ENCODE results near the gene ARL3. TPM values are rescaled to one million over a fixed set of nuclear protein-coding genes. Genes with fewer than 3 reads are reported as not detected.

The ARL3 gene
- total RNA-seq, 1 donor from 2014 or later, result 34.6 TPM

DNA sequence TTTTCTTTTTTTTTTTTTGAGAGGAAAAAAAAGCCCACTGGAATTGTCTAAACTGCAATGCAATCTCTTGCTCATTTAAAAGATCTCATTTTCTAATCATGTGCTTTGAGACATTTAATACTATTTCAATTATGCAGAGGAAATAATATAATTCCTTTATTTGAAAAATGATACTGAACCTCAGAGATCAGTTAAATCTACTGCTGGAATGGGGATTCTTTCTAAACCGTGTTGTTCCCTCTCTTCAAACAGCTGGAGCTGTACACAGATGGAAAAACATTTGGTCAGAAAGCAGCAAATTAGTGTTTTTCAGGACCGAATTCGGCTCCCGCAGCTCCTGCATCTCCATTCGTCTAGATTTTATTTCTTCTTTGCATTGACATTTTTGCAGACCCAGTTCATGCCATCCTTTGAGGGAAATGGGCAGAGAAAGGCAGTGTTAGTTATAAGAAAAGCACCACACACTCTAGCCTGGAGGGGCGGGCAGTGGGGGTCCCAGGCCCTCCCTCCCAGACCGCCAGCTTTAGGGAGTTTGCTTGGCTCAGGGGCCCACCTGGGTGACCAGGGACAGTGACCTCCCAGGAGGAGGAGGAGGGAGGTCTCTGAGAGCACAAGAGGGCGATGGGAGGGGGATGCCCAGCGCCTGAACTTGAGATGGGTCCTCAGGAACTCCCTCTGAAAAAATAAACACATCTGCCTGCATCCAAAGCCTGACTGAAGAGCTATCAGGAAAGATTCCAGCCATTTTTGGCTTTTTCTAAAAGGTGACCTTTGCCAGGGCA lies 37.5 kb downstream of the ARL3 start:
- no peak for DNase-seq (ENCODE audit: low read depth, low spot score)
- H3K36me3 Mint-ChIP-seq (ENCODE audit: low read depth), result peaks cover 5% of the 10 kb centered on the region
- H3K27me3 Mint-ChIP-seq (ENCODE audit: low read depth), result no peaks in the 10 kb centered on the region
- H3K9me3 Mint-ChIP-seq, result no peaks in the 10 kb centered on the region
- peak overlapping the region; percentile 84 for H3K4me3 Mint-ChIP-seq
- TF ChIP-seq, protein P1, sequence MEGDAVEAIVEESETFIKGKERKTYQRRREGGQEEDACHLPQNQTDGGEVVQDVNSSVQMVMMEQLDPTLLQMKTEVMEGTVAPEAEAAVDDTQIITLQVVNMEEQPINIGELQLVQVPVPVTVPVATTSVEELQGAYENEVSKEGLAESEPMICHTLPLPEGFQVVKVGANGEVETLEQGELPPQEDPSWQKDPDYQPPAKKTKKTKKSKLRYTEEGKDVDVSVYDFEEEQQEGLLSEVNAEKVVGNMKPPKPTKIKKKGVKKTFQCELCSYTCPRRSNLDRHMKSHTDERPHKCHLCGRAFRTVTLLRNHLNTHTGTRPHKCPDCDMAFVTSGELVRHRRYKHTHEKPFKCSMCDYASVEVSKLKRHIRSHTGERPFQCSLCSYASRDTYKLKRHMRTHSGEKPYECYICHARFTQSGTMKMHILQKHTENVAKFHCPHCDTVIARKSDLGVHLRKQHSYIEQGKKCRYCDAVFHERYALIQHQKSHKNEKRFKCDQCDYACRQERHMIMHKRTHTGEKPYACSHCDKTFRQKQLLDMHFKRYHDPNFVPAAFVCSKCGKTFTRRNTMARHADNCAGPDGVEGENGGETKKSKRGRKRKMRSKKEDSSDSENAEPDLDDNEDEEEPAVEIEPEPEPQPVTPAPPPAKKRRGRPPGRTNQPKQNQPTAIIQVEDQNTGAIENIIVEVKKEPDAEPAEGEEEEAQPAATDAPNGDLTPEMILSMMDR (conservative IDR thresholded peaks at IDR 0.05), result no peak
- peak overlapping the region; percentile 90 for H3K27ac Mint-ChIP-seq (ENCODE audit: unreplicated experiment)
- H3K4me1 Mint-ChIP-seq, result peaks cover 85% of the 10 kb centered on the region

DNA sequence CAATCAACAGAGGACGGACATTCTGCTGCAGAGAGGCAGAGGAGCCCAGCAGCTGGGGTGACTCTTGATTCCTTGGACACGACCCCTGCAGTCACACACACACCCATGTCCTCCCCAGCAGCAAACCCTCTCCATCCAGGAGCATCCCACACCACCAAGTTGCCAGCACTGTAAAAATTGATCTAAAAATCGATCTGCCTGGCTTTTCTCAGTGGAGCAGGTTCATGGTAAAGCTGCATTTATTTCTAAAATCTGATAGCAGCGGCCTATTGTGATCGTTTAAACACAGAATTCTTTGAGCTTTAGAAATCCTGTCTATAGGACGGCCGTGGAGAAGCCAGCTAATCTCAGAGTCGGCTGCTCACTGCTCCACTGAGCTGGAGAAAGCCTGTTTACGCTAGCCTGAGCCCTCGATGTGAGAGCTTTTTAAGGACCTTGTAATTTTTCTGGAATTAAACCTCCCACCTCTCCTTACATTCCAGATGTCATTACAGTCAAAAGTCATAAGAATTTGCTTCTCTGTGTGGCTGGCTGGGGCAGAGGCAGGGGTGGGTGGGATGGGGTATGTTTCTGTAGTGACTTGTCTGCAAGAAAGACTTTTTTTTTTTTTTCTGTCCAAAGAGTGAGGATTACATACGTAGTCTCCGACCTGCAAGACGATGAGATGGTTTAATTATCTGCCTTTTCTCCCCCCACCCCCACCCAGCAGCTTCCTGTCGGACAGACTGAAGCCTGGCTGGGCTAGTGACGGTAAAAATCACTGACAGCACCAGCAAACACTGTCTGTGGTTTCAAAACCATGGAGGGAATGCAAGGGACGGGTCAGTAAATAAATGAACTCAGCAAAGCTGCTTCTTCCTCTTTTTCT lies 38.3 kb downstream of the ARL3 start:
- peaks cover 83% of the 10 kb centered on the region for H3K4me1 Mint-ChIP-seq

DNA sequence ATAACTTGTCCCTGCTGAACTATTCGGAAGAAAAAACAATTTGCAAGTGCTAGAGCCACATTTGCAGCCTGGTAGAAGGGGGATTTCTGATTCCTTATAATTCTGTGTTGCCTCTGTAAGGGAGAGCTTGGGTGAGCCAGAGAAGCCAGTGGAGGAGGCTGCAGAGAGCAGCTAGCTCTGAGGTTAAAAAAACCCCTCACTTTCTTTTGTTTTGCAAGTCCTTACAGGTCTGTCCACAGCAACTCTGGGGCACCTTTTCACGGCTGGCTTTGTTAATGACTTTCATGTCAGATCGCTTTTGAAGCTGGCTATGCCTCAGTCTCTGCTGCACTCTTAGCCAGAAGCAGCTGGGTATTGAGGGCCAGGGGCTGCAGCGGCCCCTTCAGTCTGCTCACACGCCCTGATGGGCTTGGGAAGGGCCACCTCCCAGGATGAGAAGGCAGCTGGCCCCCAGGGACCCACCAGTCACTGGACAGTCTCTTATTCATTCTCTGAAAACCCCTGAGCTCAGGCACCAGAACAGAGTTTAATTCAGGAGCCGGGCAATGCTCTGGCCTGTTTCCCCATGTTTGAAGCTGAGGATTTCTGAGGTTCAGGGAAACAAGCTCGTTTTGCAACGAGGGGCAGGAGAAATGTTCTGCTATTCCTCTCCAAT lies 39.1 kb downstream of the ARL3 start:
- Mint-ChIP-seq H3K4me1 (peaks cover 88% of the 10 kb centered on the region), H3K27ac (ENCODE audit: unreplicated experiment) (peak overlapping the region; percentile 98), H3K4me3 (peak overlapping the region; percentile 84), H3K27me3 (ENCODE audit: low read depth) (no peaks in the 10 kb centered on the region), H3K9me3 (no peaks in the 10 kb centered on the region), H3K36me3 (ENCODE audit: low read depth) (no peaks in the 10 kb centered on the region)
- TF ChIP-seq, protein P1 (conservative IDR thresholded peaks at IDR 0.05), result no peak
- peak; percentile 37 for DNase-seq (ENCODE audit: low read depth, low spot score)

More for the DNA sequence above, 38.3 kb downstream of the ARL3 start:
- TF ChIP-seq, protein P1 (conservative IDR thresholded peaks at IDR 0.05), result no peak
- no peak for DNase-seq (ENCODE audit: low read depth, low spot score)
- Mint-ChIP-seq H3K4me3 (peak overlapping the region; percentile 84), H3K27ac (ENCODE audit: unreplicated experiment) (peak overlapping the region; percentile 98), H3K36me3 (ENCODE audit: low read depth) (no peaks in the 10 kb centered on the region), H3K9me3 (no peaks in the 10 kb centered on the region), H3K27me3 (ENCODE audit: low read depth) (no peaks in the 10 kb centered on the region)

DNA sequence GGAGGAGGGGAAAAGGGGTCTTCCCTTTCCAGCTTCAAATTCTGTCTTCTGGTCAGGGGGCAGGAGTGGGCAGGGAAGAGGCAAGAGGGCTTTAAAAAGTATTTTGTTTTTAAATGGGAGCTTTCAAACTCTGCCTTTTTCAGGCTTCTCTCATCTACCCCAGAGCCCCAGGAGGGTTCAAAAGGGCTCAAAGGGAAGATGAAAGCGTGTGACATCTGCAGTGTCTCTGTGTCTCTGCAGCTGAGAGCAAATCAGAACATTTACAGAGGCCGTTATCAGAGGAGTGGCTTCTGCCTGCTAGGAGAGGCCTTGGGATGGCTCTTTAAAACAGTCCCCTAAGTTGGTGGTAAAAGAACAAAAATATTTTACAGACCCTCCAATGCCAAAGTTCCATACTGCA lies 39.6 kb downstream of the ARL3 start:
- TF ChIP-seq, protein P1 (conservative IDR thresholded peaks at IDR 0.05), result no peak
- H3K27me3 Mint-ChIP-seq (ENCODE audit: low read depth), result no peaks in the 10 kb centered on the region
- H3K4me3 Mint-ChIP-seq, result peak overlapping the region; percentile 84
- H3K9me3 Mint-ChIP-seq, result no peaks in the 10 kb centered on the region
- no peak for DNase-seq (ENCODE audit: low read depth, low spot score)
- peaks cover 86% of the 10 kb centered on the region for H3K4me1 Mint-ChIP-seq
- no peaks in the 10 kb centered on the region for H3K36me3 Mint-ChIP-seq (ENCODE audit: low read depth)
- peak overlapping the region; percentile 98 for H3K27ac Mint-ChIP-seq (ENCODE audit: unreplicated experiment)

DNA sequence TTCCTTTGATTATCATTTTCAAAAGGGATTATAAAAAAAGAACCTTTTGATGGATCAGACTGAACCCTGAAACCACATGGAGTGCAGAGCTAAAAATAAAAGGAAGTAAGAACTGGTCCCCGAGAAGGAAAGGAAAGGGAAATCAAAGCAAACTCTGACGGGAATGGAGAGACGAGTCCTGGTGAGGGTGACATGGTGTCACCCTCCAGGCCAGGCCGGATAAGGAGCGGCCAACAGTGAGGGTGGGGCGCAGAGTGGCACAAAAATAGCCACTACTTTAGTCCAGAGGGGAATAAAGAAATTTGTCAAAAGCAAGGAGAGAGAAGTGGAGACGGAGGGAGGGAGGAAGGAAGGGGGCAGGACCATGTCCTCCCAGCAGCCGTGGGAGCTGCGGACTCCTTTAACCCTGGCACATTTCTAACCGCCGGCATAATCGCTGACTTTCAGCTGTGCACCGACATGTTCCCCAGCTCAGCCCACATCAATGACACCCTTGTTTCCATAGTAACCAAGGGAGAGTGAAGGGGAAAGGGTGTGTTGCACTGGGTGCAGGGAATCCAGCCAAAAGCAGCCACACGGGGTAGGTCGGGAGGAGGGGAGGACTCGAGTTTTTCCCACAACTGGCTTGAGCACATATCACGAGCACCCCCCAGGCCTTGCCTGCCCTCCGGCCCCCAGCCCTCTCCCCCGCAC lies 40.2 kb downstream of the ARL3 start:
- no peaks in the 10 kb centered on the region for H3K9me3 Mint-ChIP-seq
- TF ChIP-seq, protein P1 (conservative IDR thresholded peaks at IDR 0.05), result no peak
- no peaks in the 10 kb centered on the region for H3K36me3 Mint-ChIP-seq (ENCODE audit: low read depth)
- H3K4me1 Mint-ChIP-seq, result peaks cover 80% of the 10 kb centered on the region
- H3K4me3 Mint-ChIP-seq, result peak overlapping the region; percentile 84
- H3K27me3 Mint-ChIP-seq (ENCODE audit: low read depth), result no peaks in the 10 kb centered on the region
- peak overlapping the region; percentile 88 for H3K27ac Mint-ChIP-seq (ENCODE audit: unreplicated experiment)
- peak; percentile 45 for DNase-seq (ENCODE audit: low read depth, low spot score)

Measured in neural crest cell (in vitro differentiated cells).